Skeletal muscle satellite cell (primary cell): Measurements from ENCODE around the gene A3GALT2. TPM values are rescaled to one million over a fixed set of nuclear protein-coding genes. Genes with fewer than 3 reads are reported as not detected.

Experiments
- small RNA-seq: library from RNA; depleted of rRNA; stranded (forward); fragments of <200 nt; gene quantifications from one replicate; pipeline ENCODE3, GENCODE V24; 2012

The A3GALT2 gene

Small RNA genes lying within 50 kb of the gene (small RNA-seq; reads per million reads assigned to genes)
- gene RN7SKP16: not detected
